ENCODE measurements around the gene KRTAP4-9. TPM values are rescaled to one million over a fixed set of nuclear protein-coding genes. Genes with fewer than 3 reads are reported as not detected.

KRTAP4-9 gene
- polyA plus RNA-seq, 1 experiment: not detected

- no peak for TF ChIP-seq CTCF (IDR thresholded peaks at IDR 0.05; ENCODE audit: low read depth, low read length)
Observed at GRCh38 chr17:41149652-41149985, 44.4 kb downstream of the KRTAP4-9 start, which contains the start of gene KRTAP4-5. TSS of gene KRTAP4-5 (minus strand) at chr17:41149825. CDS start at chr17:41149767, 58 bp downstream.

GRCh38 chr17:41150026-41150425, 44.8 kb downstream of the KRTAP4-9 start:
- ChIA-PET CTCF (no interaction called here), POLR2A (no interaction called here)
- no peak for DNase-seq (ENCODE audit: low read depth, low spot score)
- H3K27ac ChIP-seq (ENCODE audit: low read depth, low read length): no peak overlapping the region
- no peaks in the 10 kb centered on the region for H3K27me3 ChIP-seq (ENCODE audit: control insufficient read depth, insufficient read depth, low read length)
- no peak overlapping the region for H3K4me3 ChIP-seq (ENCODE audit: low read depth, low read length)
- no peak for TF ChIP-seq CTCF (IDR thresholded peaks at IDR 0.05; ENCODE audit: low read depth, low read length)
- no peaks in the 10 kb centered on the region for H3K9me3 ChIP-seq (ENCODE audit: control insufficient read depth, insufficient read depth, low read length)

More at GRCh38 chr17:41149652-41149985, 44.4 kb downstream of the KRTAP4-9 start, which contains the start of gene KRTAP4-5:
- no peak for DNase-seq (ENCODE audit: low read depth, low spot score)
- POLR2A ChIA-PET: no interaction called here
- H3K4me3 ChIP-seq (ENCODE audit: low read depth, low read length): no peak within 1 kb of the TSS
- H3K27ac ChIP-seq (ENCODE audit: low read depth, low read length): no peak within 1 kb of the TSS
- H3K9me3 ChIP-seq (ENCODE audit: control insufficient read depth, insufficient read depth, low read length): no peaks in the 10 kb centered on the region
- no peaks in the 10 kb centered on the region for H3K27me3 ChIP-seq (ENCODE audit: control insufficient read depth, insufficient read depth, low read length)
- CTCF ChIA-PET: no interaction called here

- H3K9me3 ChIP-seq (ENCODE audit: control insufficient read depth, insufficient read depth, low read length): no peaks in the 10 kb centered on the region
- no peak overlapping the region for H3K27ac ChIP-seq (ENCODE audit: low read depth, low read length)
- ChIA-PET POLR2A (no interaction called here), CTCF (no interaction called here)
- no peaks in the 10 kb centered on the region for H3K27me3 ChIP-seq (ENCODE audit: control insufficient read depth, insufficient read depth, low read length)
- H3K4me3 ChIP-seq (ENCODE audit: low read depth, low read length): no peak overlapping the region
- no peak for DNase-seq (ENCODE audit: low read depth, low spot score)
- TF ChIP-seq CTCF (IDR thresholded peaks at IDR 0.05; ENCODE audit: low read depth, low read length): no peak
Observed at GRCh38 chr17:41151525-41151924, 46.3 kb downstream of the KRTAP4-9 start.

GRCh38 chr17:41153856-41154255, 48.7 kb downstream of the KRTAP4-9 start:
- POLR2A ChIA-PET: no interaction called here
- H3K4me3 ChIP-seq (ENCODE audit: low read depth, low read length): no peak overlapping the region
- DNase-seq (ENCODE audit: low read depth, low spot score): no peak
- no peaks in the 10 kb centered on the region for H3K9me3 ChIP-seq (ENCODE audit: control insufficient read depth, insufficient read depth, low read length)
- CTCF ChIA-PET: no interaction called here
- no peak overlapping the region for H3K27ac ChIP-seq (ENCODE audit: low read depth, low read length)
- no peak for TF ChIP-seq CTCF (IDR thresholded peaks at IDR 0.05; ENCODE audit: low read depth, low read length)
- H3K27me3 ChIP-seq (ENCODE audit: control insufficient read depth, insufficient read depth, low read length): no peaks in the 10 kb centered on the region

Other genes with a start within 250 kb of the KRTAP4-9 start
- not detected in 2 replicates for gene KRT12, start 238.2 kb upstream of the KRTAP4-9 start, polyA plus RNA-seq (2011; rRNA removed)
- gene KRT20, start 220.1 kb upstream of the KRTAP4-9 start, polyA plus RNA-seq (2011; rRNA removed): not detected in 2 replicates
- 0.06 TPM in 1 of 2 replicates, not detected in the other for gene KRT23, start 167.7 kb upstream of the KRTAP4-9 start, polyA plus RNA-seq (2011; rRNA removed)
- 0.11 TPM in 1 of 2 replicates, not detected in the other for gene KRT39, start 138.4 kb upstream of the KRTAP4-9 start, polyA plus RNA-seq (2011; rRNA removed)
- gene KRT40, start 121.1 kb upstream of the KRTAP4-9 start, polyA plus RNA-seq (2011; rRNA removed): not detected in 2 replicates
- gene KRTAP3-3, start 111.2 kb upstream of the KRTAP4-9 start, polyA plus RNA-seq (2011; rRNA removed): not detected in 2 replicates
- not detected in 2 replicates for gene KRTAP3-2, start 105.5 kb upstream of the KRTAP4-9 start, polyA plus RNA-seq (2011; rRNA removed)
- not detected in 2 replicates for gene KRTAP3-1, start 96.3 kb upstream of the KRTAP4-9 start, polyA plus RNA-seq (2011; rRNA removed)
- gene KRTAP1-5, start 78.2 kb upstream of the KRTAP4-9 start, polyA plus RNA-seq (2011; rRNA removed): 16.9 and 20.2 TPM in 2 replicates
- not detected in 2 replicates for gene KRTAP1-4, start 75.2 kb upstream of the KRTAP4-9 start, polyA plus RNA-seq (2011; rRNA removed)
- gene KRTAP1-3, start 70.5 kb upstream of the KRTAP4-9 start, polyA plus RNA-seq (2011; rRNA removed): not detected in 2 replicates
- gene KRTAP1-1, start 63.9 kb upstream of the KRTAP4-9 start, polyA plus RNA-seq (2011; rRNA removed): 0.19 and 0.27 TPM in 2 replicates
- not detected in 2 replicates for gene KRTAP2-1, start 58.1 kb upstream of the KRTAP4-9 start, polyA plus RNA-seq (2011; rRNA removed)
- not detected in 2 replicates for gene KRTAP2-2, start 50.2 kb upstream of the KRTAP4-9 start, polyA plus RNA-seq (2011; rRNA removed)
- 1.3 and 2.5 TPM in 2 replicates for gene KRTAP2-3, start 45.3 kb upstream of the KRTAP4-9 start, polyA plus RNA-seq (2011; rRNA removed)
- not detected in 2 replicates for gene KRTAP2-4, start 39.5 kb upstream of the KRTAP4-9 start, polyA plus RNA-seq (2011; rRNA removed)
- not detected in 2 replicates for gene KRTAP4-7, start 21.2 kb upstream of the KRTAP4-9 start, polyA plus RNA-seq (2011; rRNA removed)
- gene KRTAP4-8, start 7.2 kb upstream of the KRTAP4-9 start, polyA plus RNA-seq (2011; rRNA removed): not detected in 2 replicates
- not detected in 2 replicates for gene KRTAP4-16, start 3.2 kb upstream of the KRTAP4-9 start, polyA plus RNA-seq (2011; rRNA removed)
- not detected in 2 replicates for gene KRTAP4-11, start 13.0 kb downstream of the KRTAP4-9 start, polyA plus RNA-seq (2011; rRNA removed)
- not detected in 2 replicates for gene KRTAP4-12, start 18.8 kb downstream of the KRTAP4-9 start, polyA plus RNA-seq (2011; rRNA removed)
- not detected in 2 replicates for gene KRTAP4-6, start 35.2 kb downstream of the KRTAP4-9 start, polyA plus RNA-seq (2011; rRNA removed)
- gene KRTAP4-5, start 44.4 kb downstream of the KRTAP4-9 start, polyA plus RNA-seq (2011; rRNA removed): not detected in 2 replicates
- not detected in 2 replicates for gene KRTAP4-4, start 55.4 kb downstream of the KRTAP4-9 start, polyA plus RNA-seq (2011; rRNA removed)
- not detected in 2 replicates for gene KRTAP4-3, start 62.8 kb downstream of the KRTAP4-9 start, polyA plus RNA-seq (2011; rRNA removed)
- not detected in 2 replicates for gene KRTAP4-2, start 72.8 kb downstream of the KRTAP4-9 start, polyA plus RNA-seq (2011; rRNA removed)
- gene KRTAP4-1, start 79.5 kb downstream of the KRTAP4-9 start, polyA plus RNA-seq (2011; rRNA removed): not detected in 2 replicates
- not detected in 2 replicates for gene KRTAP9-1, start 84.5 kb downstream of the KRTAP4-9 start, polyA plus RNA-seq (2011; rRNA removed)
- gene KRTAP9-2, start 121.3 kb downstream of the KRTAP4-9 start, polyA plus RNA-seq (2011; rRNA removed): not detected in 2 replicates
- gene KRTAP9-3, start 127.1 kb downstream of the KRTAP4-9 start, polyA plus RNA-seq (2011; rRNA removed): not detected in 2 replicates
- not detected in 2 replicates for gene KRTAP9-8, start 132.6 kb downstream of the KRTAP4-9 start, polyA plus RNA-seq (2011; rRNA removed)
- not detected in 2 replicates for gene KRTAP9-4, start 144.3 kb downstream of the KRTAP4-9 start, polyA plus RNA-seq (2011; rRNA removed)
- not detected in 2 replicates for gene KRTAP9-9, start 150.0 kb downstream of the KRTAP4-9 start, polyA plus RNA-seq (2011; rRNA removed)
- not detected in 2 replicates for gene KRTAP9-6, start 160.0 kb downstream of the KRTAP4-9 start, polyA plus RNA-seq (2011; rRNA removed)
- gene KRTAP9-7, start 170.3 kb downstream of the KRTAP4-9 start, polyA plus RNA-seq (2011; rRNA removed): not detected in 2 replicates
- gene KRTAP29-1, start 197.5 kb downstream of the KRTAP4-9 start, polyA plus RNA-seq (2011; rRNA removed): not detected in 2 replicates
- gene KRTAP16-1, start 203.9 kb downstream of the KRTAP4-9 start, polyA plus RNA-seq (2011; rRNA removed): not detected in 2 replicates
- not detected in 2 replicates for gene KRTAP17-1, start 210.3 kb downstream of the KRTAP4-9 start, polyA plus RNA-seq (2011; rRNA removed)
- not detected in 2 replicates for gene KRT33A, start 245.4 kb downstream of the KRTAP4-9 start, polyA plus RNA-seq (2011; rRNA removed)

Data from AG04450 (cell line).